Parathyroid adenoma (tissue), 2 donors: Measurements from ENCODE around the gene DYNC1I2.
"Not testable (repeated sequence)": the region's sequence is repeated elsewhere in the genome, so short reads cannot be mapped to it uniquely, and the experiment has no call there.

ENCODE experiments used
- H2AFZ ChIP-seq: fragments of 300-600 bp; sonication (generic); one replicate; pipeline ENCODE4 v1.7.0; 2017; ENCODE audit warnings: antibody characterized with exemption, mild to moderate bottlenecking
- H3K27ac ChIP-seq: fragments of 300-600 bp; sonication (generic); one replicate; pipeline ENCODE4 v1.7.0; 2017
- H3K27me3 ChIP-seq: fragments of 300-600 bp; sonication (generic); one replicate; pipeline ENCODE4 v1.7.0; 2017; ENCODE audit warnings: low read length; ENCODE audit not compliant: control insufficient read depth, insufficient read depth
- H3K36me3 ChIP-seq: fragments of 300-600 bp; sonication (generic); one replicate; pipeline ENCODE4 v1.7.0; 2017; ENCODE audit warnings: low read length; ENCODE audit not compliant: control insufficient read depth, insufficient read depth
- H3K4me1 ChIP-seq: fragments of 300-600 bp; sonication (generic); one replicate; pipeline ENCODE4 v1.7.0; 2017; ENCODE audit warnings: control low read depth
- H3K4me2 ChIP-seq: fragments of 300-600 bp; sonication (generic); one replicate; pipeline ENCODE4 v1.7.0; 2017; ENCODE audit warnings: low read length
- H3K4me3 ChIP-seq: fragments of 300-600 bp; sonication (generic); one replicate; pipeline ENCODE4 v1.7.0; 2017; ENCODE audit warnings: low read depth, low read length
- H3K79me2 ChIP-seq: fragments of 300-600 bp; sonication (generic); one replicate; pipeline ENCODE4 v1.7.0; 2017; ENCODE audit warnings: control low read depth
- H3K9ac ChIP-seq: fragments of 300-600 bp; sonication (generic); one replicate; pipeline ENCODE4 v1.7.0; 2017; ENCODE audit warnings: mild to moderate bottlenecking
- H3K9me3 ChIP-seq: fragments of 300-600 bp; sonication (generic); one replicate; pipeline ENCODE4 v1.7.0; 2017; ENCODE audit warnings: low read length; ENCODE audit not compliant: control insufficient read depth
- CTCF ChIP-seq: fragments of 300-600 bp; sonication (generic); IDR thresholded peaks from one replicate; pipeline ENCODE4 v1.7.0; 2017; ENCODE audit warnings: antibody characterized with exemption, mild to moderate bottlenecking
- donor health status: primary hyperparathyroidism.

The DYNC1I2 gene

DNA sequence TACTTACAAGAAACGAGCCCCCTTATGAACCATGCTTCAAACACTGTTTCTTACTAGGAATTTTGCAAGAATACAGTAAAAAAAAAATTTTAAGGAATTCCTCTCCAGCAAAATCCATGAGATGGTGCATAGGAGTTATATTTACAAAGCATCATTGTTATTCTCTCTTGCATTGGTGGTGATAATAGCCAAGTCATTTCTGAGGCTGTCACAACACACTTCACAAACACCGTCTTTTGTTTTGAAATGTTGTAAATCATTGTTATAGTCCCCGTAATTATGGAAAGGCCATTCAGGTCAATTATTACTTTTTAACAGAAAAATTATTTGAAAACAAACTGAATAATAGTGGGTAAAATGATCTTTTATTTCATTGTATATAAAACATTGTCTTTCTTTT lies 60.1 kb downstream of the DYNC1I2 start:
- Histone ChIP-seq H2AFZ (no peak overlapping the region), H3K9ac (no peak overlapping the region), H3K4me2 (no peak overlapping the region), H3K27ac (no peak overlapping the region), H3K4me3 (no peak overlapping the region), H3K79me2 (no peaks in the 10 kb centered on the region), H3K9me3 (no peaks in the 10 kb centered on the region), H3K4me1 (no peaks in the 10 kb centered on the region), H3K27me3 (no peaks in the 10 kb centered on the region), H3K36me3 (no peaks in the 10 kb centered on the region)
- no peak for TF ChIP-seq CTCF

DNA sequence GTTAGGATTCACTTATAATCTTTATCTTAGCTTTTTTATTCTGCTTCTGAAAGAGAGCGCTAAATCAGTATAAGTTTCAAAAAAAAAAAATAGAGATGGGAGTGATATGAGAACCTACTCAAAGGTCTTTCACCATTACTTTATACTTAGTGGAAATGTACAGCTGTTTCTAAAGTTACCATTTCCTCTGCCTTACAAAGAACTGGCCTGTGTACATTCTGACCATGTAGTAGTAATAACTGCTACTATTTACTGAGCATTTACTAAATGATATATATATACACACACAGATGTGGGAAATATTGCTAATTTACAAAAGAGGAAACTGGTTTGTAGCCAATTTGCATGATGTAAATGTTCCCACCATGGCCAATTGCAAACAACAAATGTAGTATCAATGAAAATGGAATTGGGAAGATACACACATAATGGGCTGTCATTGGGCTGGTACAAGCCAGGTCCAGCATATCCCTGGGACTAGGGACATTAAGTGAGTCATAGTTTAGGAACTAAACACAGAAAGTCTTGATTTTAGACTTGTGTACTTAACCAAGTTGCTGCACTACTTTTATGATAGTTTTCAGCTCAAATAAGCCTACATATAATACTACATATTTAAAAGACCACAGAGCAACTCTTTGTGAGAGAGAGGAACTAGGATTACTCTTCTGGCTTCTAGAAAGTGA lies 67.1 kb downstream of the DYNC1I2 start:
- Histone ChIP-seq H3K9ac (no peak overlapping the region), H3K27ac (no peak overlapping the region), H3K79me2 (no peaks in the 10 kb centered on the region), H3K4me1 (peaks cover 5% of the 10 kb centered on the region), H3K27me3 (no peaks in the 10 kb centered on the region), H3K4me2 (no peak overlapping the region), H3K4me3 (no peak overlapping the region), H3K9me3 (no peaks in the 10 kb centered on the region), H3K36me3 (no peaks in the 10 kb centered on the region), H2AFZ (no peak overlapping the region)
- no peak for TF ChIP-seq CTCF

- H3K9ac ChIP-seq, H3K27ac ChIP-seq, H3K4me3 ChIP-seq, H3K4me2 ChIP-seq, H3K9me3 ChIP-seq, H2AFZ ChIP-seq, H3K4me1 ChIP-seq, H3K79me2 ChIP-seq, H3K27me3 ChIP-seq, H3K36me3 ChIP-seq: not testable (repeated sequence)
These were observed 71.5 kb downstream of the DYNC1I2 start for GRCh38 chr2:171758762-171759161.

- H3K36me3 ChIP-seq, H3K79me2 ChIP-seq, H3K27me3 ChIP-seq, H2AFZ ChIP-seq, H3K4me2 ChIP-seq, H3K4me3 ChIP-seq, H3K9ac ChIP-seq, H3K9me3 ChIP-seq, H3K4me1 ChIP-seq, H3K27ac ChIP-seq: not testable (repeated sequence)
These were observed 73.9 kb downstream of the DYNC1I2 start for GRCh38 chr2:171761176-171761575.

GRCh38 chr2:171762879-171763573 lies 75.8 kb downstream of the DYNC1I2 start:
- no peak overlapping the region for H3K27ac ChIP-seq
- H3K27me3 ChIP-seq = no peaks in the 10 kb centered on the region
- no peaks in the 10 kb centered on the region for H3K36me3 ChIP-seq
- H3K79me2 ChIP-seq = no peaks in the 10 kb centered on the region
- TF ChIP-seq CTCF = no peak
- H3K4me1 ChIP-seq = no peaks in the 10 kb centered on the region
- H3K4me3 ChIP-seq = no peak overlapping the region
- no peak overlapping the region for H3K4me2 ChIP-seq
- no peak overlapping the region for H3K9ac ChIP-seq
- no peaks in the 10 kb centered on the region for H3K9me3 ChIP-seq
- H2AFZ ChIP-seq = no peak overlapping the region
